Measurements from ENCODE around the gene RPP40. TPM values are rescaled to one million over a fixed set of nuclear protein-coding genes. Genes with fewer than 3 reads are reported as not detected.
A peak's percentile ranks its signal among the peaks of the same experiment; 100 is the strongest.
"Not testable (repeated sequence)": the region's sequence is repeated elsewhere in the genome, so short reads cannot be mapped to it uniquely, and the experiment has no call there.

Gene RPP40
- total and polyA plus RNA-seq, 5 experiments from 2014 or later = 7.9 to 22.5 (median 9.5) TPM

- Mint-ChIP-seq H3K4me1 (peaks cover 0 to 2% (median 0%) of the 10 kb centered on the region in 4 donors), H3K27me3 (peaks cover 0 to 1% (median 0%) of the 10 kb centered on the region in 5 donors), H3K36me3 (peaks cover 0 to 23% (median 16%) of the 10 kb centered on the region in 3 donors), H3K4me3 (no peak overlapping the region), H3K27ac (no peak overlapping the region), H3K9me3 (peaks cover 0 to 4% (median 0%) of the 10 kb centered on the region in 9 donors)
- POLR2A ChIA-PET = interaction anchor here (1.3 kb wide), 1 partner anchor 8 kb away, joined by 3 read pairs; no protein-coding TSS in a partner anchor
- ATAC-seq (no peak), DNase-seq (no peak)
These were observed 7.5 kb upstream of the RPP40 start for GRCh38 chr6:5011346-5011745.

- ATAC-seq = no peak
- POLR2A ChIA-PET = no interaction called here
- no peak for DNase-seq
- Mint-ChIP-seq H3K36me3 (peaks cover 0 to 2% (median 2%) of the 10 kb centered on the region in 3 donors), H3K4me1 (peaks cover 9 to 16% (median 10%) of the 10 kb centered on the region in 4 donors), H3K27me3 (peaks cover 0 to 1% (median 0%) of the 10 kb centered on the region in 5 donors), H3K27ac (no peak overlapping the region), H3K4me3 (no peak overlapping the region), H3K9me3 (no peaks in the 10 kb centered on the region)
These were observed 3.7 kb upstream of the RPP40 start for GRCh38 chr6:5007531-5007930.

GRCh38 chr6:5006222-5006621 is 2.4 kb upstream of the RPP40 start:
- Mint-ChIP-seq H3K4me1 (peaks cover 9 to 20% (median 10%) of the 10 kb centered on the region in 4 donors), H3K36me3 (peaks cover 0 to 4% (median 4%) of the 10 kb centered on the region in 3 donors), H3K9me3 (no peaks in the 10 kb centered on the region), H3K4me3 (peak overlapping the region in 2 of 10 donors; percentile 8 to 48), H3K27ac (peak overlapping the region in 6 of 10 donors; percentile 2 to 40 (median 14)), H3K27me3 (peaks cover 0 to 1% (median 0%) of the 10 kb centered on the region in 5 donors)
- POLR2A ChIA-PET = interaction anchor here (0.6 kb wide), 1 partner anchor 209 kb away, joined by 3 read pairs; no protein-coding TSS in a partner anchor
- ATAC-seq (no peak), DNase-seq (no peak)

- not testable (repeated sequence) for DNase-seq, H3K27me3 Mint-ChIP-seq, H3K9me3 Mint-ChIP-seq, ATAC-seq
- peaks cover 9 to 20% (median 10%) of the 10 kb centered on the region in 4 donors for H3K4me1 Mint-ChIP-seq
- H3K36me3 Mint-ChIP-seq = peaks cover 0 to 14% (median 6%) of the 10 kb centered on the region in 3 donors
- H3K4me3 Mint-ChIP-seq = peak overlapping the region in 4 of 10 donors; percentile 14 to 95 (median 55)
- H3K27ac Mint-ChIP-seq = peak overlapping the region in 4 of 10 donors; percentile 12 to 98 (median 61)
- POLR2A ChIA-PET = interaction anchor here (0.8 kb wide), 1 partner anchor 256 kb away, joined by 3 read pairs; the partner anchor contains the start of gene LYRM4
These were observed 1.2 kb upstream of the RPP40 start for GRCh38 chr6:5005038-5005433.

- POLR2A ChIA-PET = interaction anchor here (0.8 to 1.4 kb wide), 2 partner anchors 256 to 869 kb away, joined by 3 to 6 read pairs; partner anchors contain the start of genes ECI2 and LYRM4
- Mint-ChIP-seq H3K9me3 (no peaks in the 10 kb centered on the region), H3K27ac (peak overlapping the region; percentile 85 to 99 (median 97)), H3K4me3 (peak overlapping the region; percentile 91 to 97 (median 94)), H3K36me3 (peaks cover 0 to 17% (median 8%) of the 10 kb centered on the region in 3 donors), H3K27me3 (no peaks in the 10 kb centered on the region), H3K4me1 (peaks cover 9 to 20% (median 10%) of the 10 kb centered on the region in 4 donors)
- DNase-seq (no peak), ATAC-seq (no peak)
These were observed 668 bp upstream of the RPP40 start for GRCh38 chr6:5004373-5005037.

GRCh38 chr6:4999586-4999985 is 4.3 kb downstream of the RPP40 start:
- Mint-ChIP-seq H3K9me3 (no peaks in the 10 kb centered on the region), H3K36me3 (peaks cover 6 to 66% (median 42%) of the 10 kb centered on the region in 3 donors), H3K27me3 (no peaks in the 10 kb centered on the region), H3K27ac (no peak overlapping the region), H3K4me1 (peaks cover 5 to 18% (median 8%) of the 10 kb centered on the region in 4 donors), H3K4me3 (no peak overlapping the region)
- ATAC-seq = no peak
- POLR2A ChIA-PET = no interaction called here
- no peak for DNase-seq

- no peak for ATAC-seq
- peak overlapping the region in 1 of 10 donors; percentile 21 for H3K27ac Mint-ChIP-seq
- H3K4me3 Mint-ChIP-seq = no peak overlapping the region
- no peaks in the 10 kb centered on the region for H3K27me3 Mint-ChIP-seq
- DNase-seq = no peak
- POLR2A ChIA-PET = no interaction called here
- H3K4me1 Mint-ChIP-seq = peaks cover 0 to 7% (median 0%) of the 10 kb centered on the region in 4 donors
- peaks cover 6 to 75% (median 54%) of the 10 kb centered on the region in 3 donors for H3K36me3 Mint-ChIP-seq
- no peaks in the 10 kb centered on the region for H3K9me3 Mint-ChIP-seq
These were observed 6.0 kb downstream of the RPP40 start for GRCh38 chr6:4997862-4998261.

GRCh38 chr6:4994741-4995140 is 9.1 kb downstream of the RPP40 start:
- DNase-seq (no peak), ATAC-seq (no peak)
- Mint-ChIP-seq H3K9me3 (no peaks in the 10 kb centered on the region), H3K36me3 (peaks cover 16 to 82% (median 77%) of the 10 kb centered on the region in 3 donors), H3K4me3 (no peak overlapping the region), H3K27me3 (no peaks in the 10 kb centered on the region), H3K4me1 (no peaks in the 10 kb centered on the region), H3K27ac (no peak overlapping the region)
- POLR2A ChIA-PET = no interaction called here

- no peaks in the 10 kb centered on the region for H3K27me3 Mint-ChIP-seq
- POLR2A ChIA-PET = no interaction called here
- ATAC-seq (no peak), DNase-seq (no peak)
- H3K9me3 Mint-ChIP-seq = peaks cover 0 to 9% (median 0%) of the 10 kb centered on the region in 9 donors
- H3K4me1 Mint-ChIP-seq = no peaks in the 10 kb centered on the region
- H3K4me3 Mint-ChIP-seq = no peak overlapping the region
- peaks cover 23 to 51% (median 32%) of the 10 kb centered on the region in 3 donors for H3K36me3 Mint-ChIP-seq
- peak overlapping the region in 1 of 10 donors; percentile 13 for H3K27ac Mint-ChIP-seq
These were observed 16.4 kb downstream of the RPP40 start for GRCh38 chr6:4987432-4987831.

- POLR2A ChIA-PET = no interaction called here
- Mint-ChIP-seq H3K4me3 (no peak overlapping the region), H3K27me3 (peaks cover 0 to 2% (median 0%) of the 10 kb centered on the region in 5 donors), H3K36me3 (peaks cover 23 to 48% (median 32%) of the 10 kb centered on the region in 3 donors), H3K9me3 (peaks cover 0 to 10% (median 2%) of the 10 kb centered on the region in 9 donors), H3K4me1 (no peaks in the 10 kb centered on the region), H3K27ac (peak overlapping the region in 1 of 10 donors; percentile 13)
- DNase-seq (no peak), ATAC-seq (no peak)
These were observed 16.8 kb downstream of the RPP40 start for GRCh38 chr6:4986999-4987398.

- no peaks in the 10 kb centered on the region for H3K4me1 Mint-ChIP-seq
- ATAC-seq (no peak), DNase-seq (no peak)
- H3K27me3 Mint-ChIP-seq = peaks cover 0 to 3% (median 0%) of the 10 kb centered on the region in 5 donors
- H3K9me3 Mint-ChIP-seq = peaks cover 0 to 35% (median 13%) of the 10 kb centered on the region in 9 donors
- POLR2A ChIA-PET = no interaction called here
- H3K4me3 Mint-ChIP-seq = no peak overlapping the region
- no peak overlapping the region for H3K27ac Mint-ChIP-seq
- H3K36me3 Mint-ChIP-seq = peaks cover 2 to 31% (median 27%) of the 10 kb centered on the region in 3 donors
These were observed 20.5 kb downstream of the RPP40 start for GRCh38 chr6:4983322-4983721.

GRCh38 chr6:4981761-4982160 is 22.1 kb downstream of the RPP40 start:
- H3K27ac Mint-ChIP-seq = no peak overlapping the region
- peaks cover 0 to 10% (median 4%) of the 10 kb centered on the region in 5 donors for H3K27me3 Mint-ChIP-seq
- DNase-seq (no peak), ATAC-seq (no peak)
- no peak overlapping the region for H3K4me3 Mint-ChIP-seq
- H3K36me3 Mint-ChIP-seq = peaks cover 2 to 41% (median 30%) of the 10 kb centered on the region in 3 donors
- POLR2A ChIA-PET = no interaction called here
- no peaks in the 10 kb centered on the region for H3K4me1 Mint-ChIP-seq
- peaks cover 9 to 46% (median 14%) of the 10 kb centered on the region in 9 donors for H3K9me3 Mint-ChIP-seq

- DNase-seq = no peak
- Mint-ChIP-seq H3K9me3 (peaks cover 15 to 52% (median 19%) of the 10 kb centered on the region in 9 donors), H3K27ac (peak overlapping the region in 1 of 10 donors; percentile 40), H3K4me3 (no peak overlapping the region), H3K27me3 (peaks cover 0 to 16% (median 6%) of the 10 kb centered on the region in 5 donors), H3K36me3 (peaks cover 0 to 37% (median 23%) of the 10 kb centered on the region in 3 donors), H3K4me1 (no peaks in the 10 kb centered on the region)
- ATAC-seq = no peak
- POLR2A ChIA-PET = no interaction called here
These were observed 24.4 kb downstream of the RPP40 start for GRCh38 chr6:4979426-4979825.

All from naive thymus-derived CD8-positive, alpha-beta T cell (primary cell).